GM12878 (cell line): Measurements from ENCODE around the gene AKAP9. TPM values are rescaled to one million over a fixed set of nuclear protein-coding genes. Genes with fewer than 3 reads are reported as not detected.

ENCODE experiments used
- ATAC-seq: fragments of 200-7000 bp; cut with Tn5 transposase; 3 replicates; pipeline ENCODE4 v1.9.1; 2020; ENCODE audit warnings: mild to moderate bottlenecking, moderate library complexity
- BruUV-seq: library from RNA; stranded (reverse); fragments of 400-500 nt; replicated peaks from 2 replicates; lab custom pipeline; 2021; lab: Mats Ljungman, UMichigan
- CTCF ChIA-PET: fragments of 300-600 bp; sonication (Branson Sonifier 250); formaldehyde crosslinking; extraction: SDS; loops from one replicate; lab custom pipeline; 2021; ENCODE audit warnings: inconsistent platforms; lab: Yijun Ruan, JAX
- POLR2A ChIA-PET: fragments of 350-600 bp; formaldehyde crosslinking; extraction: SDS; loops from one replicate; lab custom pipeline; 2021; ENCODE audit warnings: inconsistent platforms; lab: Charles Lee
- RAD21 ChIA-PET: fragments of 300-600 bp; sonication (Branson Sonifier 250); formaldehyde crosslinking; loops from one replicate; lab custom pipeline; 2023; ENCODE audit warnings: antibody characterized with exemption; ENCODE audit not compliant: unreplicated experiment; lab: Charles Lee
- SMC1A ChIA-PET: fragments of 300-600 bp; sonication (Branson Sonifier 250); formaldehyde crosslinking; loops from one replicate; lab custom pipeline; 2023; ENCODE audit not compliant: unreplicated experiment, uncharacterized antibody; lab: Charles Lee
- DNase-seq: peaks from one replicate; pipeline ENCODE4 v3.0.0-alpha.2; 2011; ENCODE audit warnings: low read depth, low spot score
- FAIRE-seq: peaks from 3 replicates; lab custom pipeline; 2011; peaks lifted over from hg19 to GRCh38; lab: Jason Lieb, UNC
- H2AFZ ChIP-seq: 2 replicates; pipeline ENCODE4 v1.6.0; 2011; ENCODE audit warnings: low read depth, low read length, control low read depth; ENCODE audit not compliant: control insufficient read depth
- H3K27ac ChIP-seq: 2 replicates; pipeline ENCODE4 v1.5.1; 2011; ENCODE audit warnings: control low read depth; ENCODE audit not compliant: control insufficient read depth, insufficient read depth
- H3K27me3 ChIP-seq, 2 experiments: replicated peaks in 1 of 2; 2 replicates each; pipeline versions ENCODE4 v1.6.0 to v1.6.1; 2011; ENCODE audit warnings: low read length in 1 of 2; ENCODE audit not compliant: control insufficient read depth in 2 of 2, insufficient read depth in 2 of 2
- H3K36me3 ChIP-seq, 2 experiments: 2 replicates each; pipeline ENCODE4 v1.5.1; 2011; ENCODE audit warnings: low read length in 1 of 2; ENCODE audit not compliant: control insufficient read depth in 2 of 2, insufficient read depth in 2 of 2
- H3K4me1 ChIP-seq: 2 replicates; pipeline ENCODE4 v1.6.1; 2011; ENCODE audit warnings: mild to moderate bottlenecking, low read length, moderate library complexity, mixed read lengths; ENCODE audit not compliant: control insufficient read depth, insufficient read depth
- H3K4me2 ChIP-seq: 2 replicates; pipeline ENCODE4 v1.6.0; 2011; ENCODE audit warnings: control low read depth; ENCODE audit not compliant: control insufficient read depth, insufficient read depth
- H3K4me3 ChIP-seq: fragments of 200-600 bp; sonication (generic); 2 replicates; pipeline ENCODE4 v1.5.1; 2016
- H3K79me2 ChIP-seq: 2 replicates; pipeline ENCODE4 v1.6.0; 2011; ENCODE audit warnings: low read length; ENCODE audit not compliant: control insufficient read depth, insufficient read depth
- H3K9ac ChIP-seq: 2 replicates; pipeline ENCODE4 v1.8.0; 2011; ENCODE audit warnings: low read length, control low read depth, mixed read lengths; ENCODE audit not compliant: control insufficient read depth, insufficient read depth
- H3K9me3 ChIP-seq: replicated peaks from 3 replicates; pipeline ENCODE4 v1.5.1; 2011; ENCODE audit warnings: mild to moderate bottlenecking, low read length; ENCODE audit not compliant: control insufficient read depth, insufficient read depth
- H4K20me1 ChIP-seq: 2 replicates; pipeline ENCODE4 v1.6.0; 2011; ENCODE audit not compliant: control insufficient read depth, insufficient read depth
- ESRRA ChIP-seq: IDR thresholded peaks from 2 replicates; pipeline ENCODE4 v1.6.1; 2012; ENCODE audit warnings: mild to moderate bottlenecking, low read length, improper control_type of control experiment
- HDAC2 ChIP-seq: fragments of 200-600 bp; sonication (generic); IDR thresholded peaks from 2 replicates; pipeline ENCODE4 v1.6.1; 2017
- LARP7 ChIP-seq: fragments of 450-650 bp; IDR thresholded peaks from 2 replicates; pipeline ENCODE4 v1.6.1; 2017; ENCODE audit warnings: mild to moderate bottlenecking
- RAD51 ChIP-seq: fragments of 450-650 bp; IDR thresholded peaks from 2 replicates; pipeline ENCODE4 v1.6.1; 2016; ENCODE audit warnings: moderate library complexity, mild to moderate bottlenecking, inconsistent platforms
- SUPT20H ChIP-seq: IDR thresholded peaks from 2 replicates; pipeline ENCODE4 v1.6.1; 2011; ENCODE audit warnings: low read depth, mild to moderate bottlenecking, low read length, moderate library complexity, borderline replicate concordance; ENCODE audit not compliant: control insufficient read depth
- WGBS: methylation state at CpG from one replicate; pipeline ENCODE4 v1.1.6; 2016; ENCODE audit warnings: low lambda C conversion rate; ENCODE audit not compliant: insufficient replicate concordance, insufficient coverage; ENCODE audit errors: missing lambda C conversion rate; 5-methylcytosine and 5-hydroxymethylcytosine counted together
- in situ Hi-C: fragments of 300-500 bp; cut with MboI; formaldehyde crosslinking; loops from 9 replicates; pipeline ENCODE4 v1.14.3; 2018; ENCODE audit warnings: mixed read lengths
- intact Hi-C: fragments of 100-400 bp; cut with micrococcal nuclease; formaldehyde crosslinking; loops from one replicate; pipeline ENCODE4 v1.14.2; 2022; ENCODE audit not compliant: unreplicated experiment
- polyA plus RNA-seq, 11 experiments: library from polyadenylated mRNA; depleted of rRNA in 4 of 11; unstranded in 6 of 11; stranded (reverse) in 5 of 11; fragments of >200 nt; fragmentation: Nextera tagmentation in 4 of 11; fragmentation: Illumina TruSeq in 1 of 11; extraction: Ambion mirVana in 4 of 11; extraction: Trizol in 1 of 11; gene quantifications; 1 replicate in 1 of 11; 2 replicates in 10 of 11; pipeline versions ENCODE4 v1.2.1 to v1.2.3, GENCODE V29; 2011 to 2016; ENCODE audit warnings: inconsistent platforms in 2 of 11, missing spikeins in 2 of 11, low read depth in 1 of 11
- total RNA-seq, 4 experiments: library from RNA; depleted of rRNA in 3 of 4; stranded (reverse); fragments of >200 nt in 3 of 4; fragmentation: Illumina TruSeq in 1 of 4; extraction: Trizol in 1 of 4; gene quantifications; 2 replicates each; pipeline versions ENCODE4 v1.2.1 to v1.2.3, GENCODE V29; 2013 to 2021
- TF ChIP-seq, protein P1 (sequence below): fragments of 450-650 bp; IDR thresholded peaks from 2 replicates; pipeline ENCODE4 v1.6.1; 2017; ENCODE audit warnings: mild to moderate bottlenecking, low read depth, inconsistent platforms; ENCODE audit not compliant: poor library complexity, severe bottlenecking
- TF ChIP-seq, protein P2 (sequence below): fragments of 150-350 bp; IDR thresholded peaks from 2 replicates; pipeline ENCODE4 v1.6.1; 2016; ENCODE audit warnings: low read depth, low read length
- TF ChIP-seq, protein P3 (sequence below): IDR thresholded peaks from 2 replicates; pipeline ENCODE4 v1.6.1; 2012; ENCODE audit warnings: low read depth, low read length, improper control_type of control experiment
- TF ChIP-seq, protein P4 (sequence below): fragments of 450-650 bp; IDR thresholded peaks from 2 replicates; pipeline ENCODE4 v1.6.1; 2017; ENCODE audit warnings: mild to moderate bottlenecking, moderate library complexity
- TF ChIP-seq, protein P5 (sequence below): fragments of 450-650 bp; IDR thresholded peaks from 2 replicates; pipeline ENCODE4 v1.6.1; 2018; ENCODE audit warnings: mild to moderate bottlenecking, low read depth, moderate library complexity; ENCODE audit not compliant: partially characterized antibody

The AKAP9 gene
- total and polyA plus RNA-seq, 10 of the 15 experiments (the other 5 are each of a cell fraction or from before 2014, with no cell fraction given) = 21.1 to 62.8 (median 31.6) TPM

- SMC1A ChIA-PET = no interaction called here
- Histone ChIP-seq H3K36me3 (no peaks in the 10 kb centered on the region), H3K79me2 (no peaks in the 10 kb centered on the region), H3K4me3 (no peak overlapping the region), H2AFZ (no peak overlapping the region), H3K4me1 (no peaks in the 10 kb centered on the region), H3K9ac (no peak overlapping the region), H3K9me3 (no peaks in the 10 kb centered on the region), H4K20me1 (no peaks in the 10 kb centered on the region), H3K27me3 (no peaks in the 10 kb centered on the region), H3K27ac (no peak overlapping the region), H3K4me2 (no peak overlapping the region)
- WGBS = 0% methylated on average over 1 of the region's 1 CpG
- in situ Hi-C loops = no loop called here
- intact Hi-C loops = no loop called here
- RAD21 ChIA-PET = no interaction called here
- FAIRE-seq = no peak
- POLR2A ChIA-PET = interaction anchor here (0.5 kb wide), 1 partner anchor 312 kb away, joined by 5 read pairs; no protein-coding TSS in a partner anchor
- DNase-seq = no peak
- CTCF ChIA-PET = interaction anchor here (2.7 kb wide), 1 partner anchor 15 kb away, joined by 9 read pairs; the partner anchor contains the start of gene MTERF1
- no peak for ATAC-seq
- no TSS peak for BruUV-seq
- no peak for TF ChIP-seq SUPT20H
- TF ChIP-seq HDAC2 = no peak
- TF ChIP-seq, protein P1, sequence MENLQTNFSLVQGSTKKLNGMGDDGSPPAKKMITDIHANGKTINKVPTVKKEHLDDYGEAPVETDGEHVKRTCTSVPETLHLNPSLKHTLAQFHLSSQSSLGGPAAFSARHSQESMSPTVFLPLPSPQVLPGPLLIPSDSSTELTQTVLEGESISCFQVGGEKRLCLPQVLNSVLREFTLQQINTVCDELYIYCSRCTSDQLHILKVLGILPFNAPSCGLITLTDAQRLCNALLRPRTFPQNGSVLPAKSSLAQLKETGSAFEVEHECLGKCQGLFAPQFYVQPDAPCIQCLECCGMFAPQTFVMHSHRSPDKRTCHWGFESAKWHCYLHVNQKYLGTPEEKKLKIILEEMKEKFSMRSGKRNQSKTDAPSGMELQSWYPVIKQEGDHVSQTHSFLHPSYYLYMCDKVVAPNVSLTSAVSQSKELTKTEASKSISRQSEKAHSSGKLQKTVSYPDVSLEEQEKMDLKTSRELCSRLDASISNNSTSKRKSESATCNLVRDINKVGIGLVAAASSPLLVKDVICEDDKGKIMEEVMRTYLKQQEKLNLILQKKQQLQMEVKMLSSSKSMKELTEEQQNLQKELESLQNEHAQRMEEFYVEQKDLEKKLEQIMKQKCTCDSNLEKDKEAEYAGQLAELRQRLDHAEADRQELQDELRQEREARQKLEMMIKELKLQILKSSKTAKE = no peak
- TF ChIP-seq, protein P2, sequence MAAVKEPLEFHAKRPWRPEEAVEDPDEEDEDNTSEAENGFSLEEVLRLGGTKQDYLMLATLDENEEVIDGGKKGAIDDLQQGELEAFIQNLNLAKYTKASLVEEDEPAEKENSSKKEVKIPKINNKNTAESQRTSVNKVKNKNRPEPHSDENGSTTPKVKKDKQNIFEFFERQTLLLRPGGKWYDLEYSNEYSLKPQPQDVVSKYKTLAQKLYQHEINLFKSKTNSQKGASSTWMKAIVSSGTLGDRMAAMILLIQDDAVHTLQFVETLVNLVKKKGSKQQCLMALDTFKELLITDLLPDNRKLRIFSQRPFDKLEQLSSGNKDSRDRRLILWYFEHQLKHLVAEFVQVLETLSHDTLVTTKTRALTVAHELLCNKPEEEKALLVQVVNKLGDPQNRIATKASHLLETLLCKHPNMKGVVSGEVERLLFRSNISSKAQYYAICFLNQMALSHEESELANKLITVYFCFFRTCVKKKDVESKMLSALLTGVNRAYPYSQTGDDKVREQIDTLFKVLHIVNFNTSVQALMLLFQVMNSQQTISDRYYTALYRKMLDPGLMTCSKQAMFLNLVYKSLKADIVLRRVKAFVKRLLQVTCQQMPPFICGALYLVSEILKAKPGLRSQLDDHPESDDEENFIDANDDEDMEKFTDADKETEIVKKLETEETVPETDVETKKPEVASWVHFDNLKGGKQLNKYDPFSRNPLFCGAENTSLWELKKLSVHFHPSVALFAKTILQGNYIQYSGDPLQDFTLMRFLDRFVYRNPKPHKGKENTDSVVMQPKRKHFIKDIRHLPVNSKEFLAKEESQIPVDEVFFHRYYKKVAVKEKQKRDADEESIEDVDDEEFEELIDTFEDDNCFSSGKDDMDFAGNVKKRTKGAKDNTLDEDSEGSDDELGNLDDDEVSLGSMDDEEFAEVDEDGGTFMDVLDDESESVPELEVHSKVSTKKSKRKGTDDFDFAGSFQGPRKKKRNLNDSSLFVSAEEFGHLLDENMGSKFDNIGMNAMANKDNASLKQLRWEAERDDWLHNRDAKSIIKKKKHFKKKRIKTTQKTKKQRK = no peak
- TF ChIP-seq, protein P3, sequence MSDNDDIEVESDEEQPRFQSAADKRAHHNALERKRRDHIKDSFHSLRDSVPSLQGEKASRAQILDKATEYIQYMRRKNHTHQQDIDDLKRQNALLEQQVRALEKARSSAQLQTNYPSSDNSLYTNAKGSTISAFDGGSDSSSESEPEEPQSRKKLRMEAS = no peak
- TF ChIP-seq, protein P4, sequence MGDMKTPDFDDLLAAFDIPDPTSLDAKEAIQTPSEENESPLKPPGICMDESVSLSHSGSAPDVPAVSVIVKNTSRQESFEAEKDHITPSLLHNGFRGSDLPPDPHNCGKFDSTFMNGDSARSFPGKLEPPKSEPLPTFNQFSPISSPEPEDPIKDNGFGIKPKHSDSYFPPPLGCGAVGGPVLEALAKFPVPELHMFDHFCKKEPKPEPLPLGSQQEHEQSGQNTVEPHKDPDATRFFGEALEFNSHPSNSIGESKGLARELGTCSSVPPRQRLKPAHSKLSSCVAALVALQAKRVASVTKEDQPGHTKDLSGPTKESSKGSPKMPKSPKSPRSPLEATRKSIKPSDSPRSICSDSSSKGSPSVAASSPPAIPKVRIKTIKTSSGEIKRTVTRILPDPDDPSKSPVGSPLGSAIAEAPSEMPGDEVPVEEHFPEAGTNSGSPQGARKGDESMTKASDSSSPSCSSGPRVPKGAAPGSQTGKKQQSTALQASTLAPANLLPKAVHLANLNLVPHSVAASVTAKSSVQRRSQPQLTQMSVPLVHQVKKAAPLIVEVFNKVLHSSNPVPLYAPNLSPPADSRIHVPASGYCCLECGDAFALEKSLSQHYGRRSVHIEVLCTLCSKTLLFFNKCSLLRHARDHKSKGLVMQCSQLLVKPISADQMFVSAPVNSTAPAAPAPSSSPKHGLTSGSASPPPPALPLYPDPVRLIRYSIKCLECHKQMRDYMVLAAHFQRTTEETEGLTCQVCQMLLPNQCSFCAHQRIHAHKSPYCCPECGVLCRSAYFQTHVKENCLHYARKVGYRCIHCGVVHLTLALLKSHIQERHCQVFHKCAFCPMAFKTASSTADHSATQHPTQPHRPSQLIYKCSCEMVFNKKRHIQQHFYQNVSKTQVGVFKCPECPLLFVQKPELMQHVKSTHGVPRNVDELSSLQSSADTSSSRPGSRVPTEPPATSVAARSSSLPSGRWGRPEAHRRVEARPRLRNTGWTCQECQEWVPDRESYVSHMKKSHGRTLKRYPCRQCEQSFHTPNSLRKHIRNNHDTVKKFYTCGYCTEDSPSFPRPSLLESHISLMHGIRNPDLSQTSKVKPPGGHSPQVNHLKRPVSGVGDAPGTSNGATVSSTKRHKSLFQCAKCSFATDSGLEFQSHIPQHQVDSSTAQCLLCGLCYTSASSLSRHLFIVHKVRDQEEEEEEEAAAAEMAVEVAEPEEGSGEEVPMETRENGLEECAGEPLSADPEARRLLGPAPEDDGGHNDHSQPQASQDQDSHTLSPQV = no peak
- TF ChIP-seq ESRRA = no peak
- TF ChIP-seq LARP7 = no peak
- no peak for TF ChIP-seq RAD51
- TF ChIP-seq, protein P5, sequence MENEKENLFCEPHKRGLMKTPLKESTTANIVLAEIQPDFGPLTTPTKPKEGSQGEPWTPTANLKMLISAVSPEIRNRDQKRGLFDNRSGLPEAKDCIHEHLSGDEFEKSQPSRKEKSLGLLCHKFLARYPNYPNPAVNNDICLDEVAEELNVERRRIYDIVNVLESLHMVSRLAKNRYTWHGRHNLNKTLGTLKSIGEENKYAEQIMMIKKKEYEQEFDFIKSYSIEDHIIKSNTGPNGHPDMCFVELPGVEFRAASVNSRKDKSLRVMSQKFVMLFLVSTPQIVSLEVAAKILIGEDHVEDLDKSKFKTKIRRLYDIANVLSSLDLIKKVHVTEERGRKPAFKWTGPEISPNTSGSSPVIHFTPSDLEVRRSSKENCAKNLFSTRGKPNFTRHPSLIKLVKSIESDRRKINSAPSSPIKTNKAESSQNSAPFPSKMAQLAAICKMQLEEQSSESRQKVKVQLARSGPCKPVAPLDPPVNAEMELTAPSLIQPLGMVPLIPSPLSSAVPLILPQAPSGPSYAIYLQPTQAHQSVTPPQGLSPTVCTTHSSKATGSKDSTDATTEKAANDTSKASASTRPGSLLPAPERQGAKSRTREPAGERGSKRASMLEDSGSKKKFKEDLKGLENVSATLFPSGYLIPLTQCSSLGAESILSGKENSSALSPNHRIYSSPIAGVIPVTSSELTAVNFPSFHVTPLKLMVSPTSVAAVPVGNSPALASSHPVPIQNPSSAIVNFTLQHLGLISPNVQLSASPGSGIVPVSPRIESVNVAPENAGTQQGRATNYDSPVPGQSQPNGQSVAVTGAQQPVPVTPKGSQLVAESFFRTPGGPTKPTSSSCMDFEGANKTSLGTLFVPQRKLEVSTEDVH = no peak
Measured at GRCh38 chr7:91894781-91895480, 45.7 kb upstream of the AKAP9 start.
